HAP-1 (cell line): Measurements from ENCODE around the gene SRP72.

Experiments used
- DNase-seq, 2 experiments: peaks; one replicate each; pipeline ENCODE4 v3.0.0-alpha.2; 2016 to 2020; ENCODE audit warnings: low spot score in 2 of 2
- H3K27me3 ChIP-seq: fragments of 250-450 bp; sonication (Bioruptor Pico); 2 replicates; pipeline ENCODE4 v1.5.1; 2020; ENCODE audit warnings: low read depth, mild to moderate bottlenecking, moderate library complexity
- H3K36me3 ChIP-seq: fragments of 250-450 bp; sonication (Bioruptor Pico); replicated peaks from 2 replicates; pipeline ENCODE4 v1.5.1; 2020; ENCODE audit warnings: mild to moderate bottlenecking
- H3K4me1 ChIP-seq: fragments of 250-450 bp; sonication (Bioruptor Pico); 2 replicates; pipeline ENCODE4 v1.5.1; 2020; ENCODE audit warnings: mild to moderate bottlenecking
- H3K4me3 ChIP-seq: fragments of 250-450 bp; sonication (Bioruptor Pico); 2 replicates; pipeline ENCODE4 v1.5.1; 2020; ENCODE audit warnings: mild to moderate bottlenecking, moderate library complexity
- H3K9me3 ChIP-seq: fragments of 250-450 bp; sonication (Bioruptor Pico); 2 replicates; pipeline ENCODE4 v1.5.1; 2020; ENCODE audit warnings: mild to moderate bottlenecking, moderate library complexity
- in situ Hi-C: fragments of 300-500 bp; cut with MboI; formaldehyde crosslinking; loops from 3 replicates; pipeline ENCODE4 v1.14.3; 2020; ENCODE audit warnings: low sequenced_read_pairs, inconsistent platforms, mixed read lengths

SRP72 gene

GRCh38 chr4:56477192-56477702 is 9.8 kb downstream of the SRP72 start:
- peaks cover 72% of the 10 kb centered on the region for H3K36me3 ChIP-seq

GRCh38 chr4:56480691-56481090 is 13.3 kb downstream of the SRP72 start:
- no peak for DNase-seq
- H3K36me3 ChIP-seq, result peaks cover 66% of the 10 kb centered on the region
- in situ Hi-C loops, result no loop called here

More at GRCh38 chr4:56477192-56477702, 9.8 kb downstream of the SRP72 start:
- Histone ChIP-seq H3K9me3 (no peaks in the 10 kb centered on the region), H3K4me1 (no peaks in the 10 kb centered on the region), H3K4me3 (no peak overlapping the region), H3K27me3 (no peaks in the 10 kb centered on the region)
- no peak for DNase-seq
- in situ Hi-C loops, result no loop called here

GRCh38 chr4:56496241-56496640 is 28.8 kb downstream of the SRP72 start:
- in situ Hi-C loops, result no loop called here
- H3K4me1 ChIP-seq, result no peaks in the 10 kb centered on the region
- no peaks in the 10 kb centered on the region for H3K9me3 ChIP-seq
- H3K36me3 ChIP-seq, result peaks cover 72% of the 10 kb centered on the region
- H3K27me3 ChIP-seq, result no peaks in the 10 kb centered on the region
- H3K4me3 ChIP-seq, result no peak overlapping the region
- no peak for DNase-seq

More at GRCh38 chr4:56480691-56481090, 13.3 kb downstream of the SRP72 start:
- no peaks in the 10 kb centered on the region for H3K9me3 ChIP-seq
- H3K27me3 ChIP-seq, result no peaks in the 10 kb centered on the region
- no peak overlapping the region for H3K4me3 ChIP-seq
- H3K4me1 ChIP-seq, result no peaks in the 10 kb centered on the region

- no peak for DNase-seq
- in situ Hi-C loops, result no loop called here
- Histone ChIP-seq H3K4me3 (no peak within 1 kb of the TSS), H3K36me3 (peaks cover 34% of the 10 kb centered on the region), H3K9me3 (no peaks in the 10 kb centered on the region), H3K4me1 (no peaks in the 10 kb centered on the region), H3K27me3 (no peaks in the 10 kb centered on the region)
Observed at GRCh38 chr4:56505269-56506130, 38.1 kb downstream of the SRP72 start, which contains the start of gene ARL9. Gene ARL9 (plus strand): TSS chr4:56505791. CDS start chr4:56505863, 72 bp downstream.

GRCh38 chr4:56511098-56511497 is 43.7 kb downstream of the SRP72 start:
- H3K9me3 ChIP-seq, result no peaks in the 10 kb centered on the region
- in situ Hi-C loops, result no loop called here
- no peaks in the 10 kb centered on the region for H3K36me3 ChIP-seq
- no peaks in the 10 kb centered on the region for H3K4me1 ChIP-seq
- DNase-seq, result no peak
- H3K4me3 ChIP-seq, result no peak overlapping the region
- H3K27me3 ChIP-seq, result no peaks in the 10 kb centered on the region

GRCh38 chr4:56512166-56512565 is 44.7 kb downstream of the SRP72 start:
- no peaks in the 10 kb centered on the region for H3K4me1 ChIP-seq
- DNase-seq, result no peak
- H3K36me3 ChIP-seq, result no peaks in the 10 kb centered on the region
- in situ Hi-C loops, result no loop called here
- no peaks in the 10 kb centered on the region for H3K9me3 ChIP-seq
- H3K27me3 ChIP-seq, result no peaks in the 10 kb centered on the region
- H3K4me3 ChIP-seq, result no peak overlapping the region

GRCh38 chr4:56513517-56513916 is 46.1 kb downstream of the SRP72 start:
- H3K36me3 ChIP-seq, result no peaks in the 10 kb centered on the region
- no peaks in the 10 kb centered on the region for H3K4me1 ChIP-seq
- no peaks in the 10 kb centered on the region for H3K9me3 ChIP-seq
- in situ Hi-C loops, result no loop called here
- H3K4me3 ChIP-seq, result no peak overlapping the region
- no peaks in the 10 kb centered on the region for H3K27me3 ChIP-seq
- DNase-seq, result no peak

- no peaks in the 10 kb centered on the region for H3K9me3 ChIP-seq
- H3K4me3 ChIP-seq, result peak overlapping the region; percentile 38
- DNase-seq, result peak; percentile 79 to 95
- H3K4me1 ChIP-seq, result no peaks in the 10 kb centered on the region
- H3K27me3 ChIP-seq, result no peaks in the 10 kb centered on the region
- H3K36me3 ChIP-seq, result no peaks in the 10 kb centered on the region
- in situ Hi-C loops, result no loop called here
Observed at GRCh38 chr4:56530269-56531148, 63.1 kb downstream of the SRP72 start.

GRCh38 chr4:56531149-56531770 is 63.8 kb downstream of the SRP72 start:
- H3K36me3 ChIP-seq, result no peaks in the 10 kb centered on the region
- in situ Hi-C loops, result no loop called here
- DNase-seq, result no peak
- no peaks in the 10 kb centered on the region for H3K4me1 ChIP-seq
- H3K9me3 ChIP-seq, result no peaks in the 10 kb centered on the region
- no peak overlapping the region; the same call in 1 of the 2 replicates for H3K4me3 ChIP-seq
- no peaks in the 10 kb centered on the region for H3K27me3 ChIP-seq

- in situ Hi-C loops, result no loop called here
- no peak overlapping the region for H3K4me3 ChIP-seq
- no peaks in the 10 kb centered on the region for H3K27me3 ChIP-seq
- no peaks in the 10 kb centered on the region for H3K36me3 ChIP-seq
- H3K4me1 ChIP-seq, result no peaks in the 10 kb centered on the region
- H3K9me3 ChIP-seq, result no peaks in the 10 kb centered on the region
- no peak for DNase-seq
Observed at GRCh38 chr4:56531823-56532222, 64.4 kb downstream of the SRP72 start.

GRCh38 chr4:56532239-56532638 is 64.8 kb downstream of the SRP72 start:
- H3K9me3 ChIP-seq, result no peaks in the 10 kb centered on the region
- no peak for DNase-seq
- in situ Hi-C loops, result no loop called here
- H3K27me3 ChIP-seq, result no peaks in the 10 kb centered on the region
- H3K36me3 ChIP-seq, result no peaks in the 10 kb centered on the region
- H3K4me3 ChIP-seq, result no peak overlapping the region
- H3K4me1 ChIP-seq, result no peaks in the 10 kb centered on the region

GRCh38 chr4:56535915-56536314 is 68.5 kb downstream of the SRP72 start:
- DNase-seq, result no peak
- Histone ChIP-seq H3K27me3 (no peaks in the 10 kb centered on the region), H3K9me3 (no peaks in the 10 kb centered on the region), H3K4me1 (no peaks in the 10 kb centered on the region), H3K36me3 (no peaks in the 10 kb centered on the region), H3K4me3 (no peak overlapping the region)
- in situ Hi-C loops, result no loop called here

- in situ Hi-C loops, result no loop called here
- no peaks in the 10 kb centered on the region for H3K9me3 ChIP-seq
Observed at GRCh38 chr4:56537147-56537546, 69.7 kb downstream of the SRP72 start.

More at GRCh38 chr4:56537147-56537546, 69.7 kb downstream of the SRP72 start:
- H3K36me3 ChIP-seq, result no peaks in the 10 kb centered on the region
- no peaks in the 10 kb centered on the region for H3K27me3 ChIP-seq
- H3K4me3 ChIP-seq, result no peak overlapping the region
- no peaks in the 10 kb centered on the region for H3K4me1 ChIP-seq
- no peak for DNase-seq
